HL-60 (cell line): ENCODE data around the gene TLR8.

Experiments used
- POLR2AphosphoS5 ChIP-seq: IDR thresholded peaks from 2 replicates; pipeline ENCODE4 v1.6.1; 2012; ENCODE audit warnings: low read depth
- TF ChIP-seq, protein P1 (sequence below): IDR thresholded peaks from one replicate; pipeline ENCODE4 v1.5.1; 2011; ENCODE audit warnings: low read length, control low read depth, inconsistent platforms; ENCODE audit not compliant: insufficient read depth

DNA sequence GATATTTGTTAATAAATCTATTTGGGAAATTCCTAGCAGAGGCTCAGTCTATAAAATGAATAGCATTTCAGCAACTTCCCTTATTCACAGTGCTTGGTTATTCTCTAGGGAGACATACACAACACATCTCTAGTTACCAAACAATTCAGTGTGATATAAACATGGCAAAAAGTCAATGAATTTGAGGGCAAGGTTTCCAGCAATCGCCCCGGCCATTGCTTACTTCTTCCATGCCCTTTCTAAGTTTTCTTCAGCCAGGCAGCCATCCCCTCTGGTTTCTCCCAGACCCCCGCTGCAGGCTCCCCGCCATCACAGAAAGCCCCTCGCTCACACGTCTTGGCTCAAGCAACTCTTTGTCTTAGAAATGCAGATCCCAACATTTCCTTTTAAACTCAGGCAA is 35.2 kb upstream of the TLR8 start:
- TF ChIP-seq, protein P1, sequence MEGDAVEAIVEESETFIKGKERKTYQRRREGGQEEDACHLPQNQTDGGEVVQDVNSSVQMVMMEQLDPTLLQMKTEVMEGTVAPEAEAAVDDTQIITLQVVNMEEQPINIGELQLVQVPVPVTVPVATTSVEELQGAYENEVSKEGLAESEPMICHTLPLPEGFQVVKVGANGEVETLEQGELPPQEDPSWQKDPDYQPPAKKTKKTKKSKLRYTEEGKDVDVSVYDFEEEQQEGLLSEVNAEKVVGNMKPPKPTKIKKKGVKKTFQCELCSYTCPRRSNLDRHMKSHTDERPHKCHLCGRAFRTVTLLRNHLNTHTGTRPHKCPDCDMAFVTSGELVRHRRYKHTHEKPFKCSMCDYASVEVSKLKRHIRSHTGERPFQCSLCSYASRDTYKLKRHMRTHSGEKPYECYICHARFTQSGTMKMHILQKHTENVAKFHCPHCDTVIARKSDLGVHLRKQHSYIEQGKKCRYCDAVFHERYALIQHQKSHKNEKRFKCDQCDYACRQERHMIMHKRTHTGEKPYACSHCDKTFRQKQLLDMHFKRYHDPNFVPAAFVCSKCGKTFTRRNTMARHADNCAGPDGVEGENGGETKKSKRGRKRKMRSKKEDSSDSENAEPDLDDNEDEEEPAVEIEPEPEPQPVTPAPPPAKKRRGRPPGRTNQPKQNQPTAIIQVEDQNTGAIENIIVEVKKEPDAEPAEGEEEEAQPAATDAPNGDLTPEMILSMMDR = no peak
- no peak for TF ChIP-seq POLR2AphosphoS5
